ENCODE data around the gene PTH2.
"Not testable (repeated sequence)": the region's sequence is repeated elsewhere in the genome, so short reads cannot be mapped to it uniquely, and the experiment has no call there.

The PTH2 gene

GRCh38 chr19:49374665-49375434, 48.4 kb downstream of the PTH2 start:
- no peak for DNase-seq

- not testable (repeated sequence) for DNase-seq
Measured at GRCh38 chr19:49373174-49373573, 50.1 kb downstream of the PTH2 start.
